HCT116 (cell line): ENCODE results near the gene CRB1.

Experiments
- POLR2A ChIP-seq: IDR thresholded peaks from 2 replicates; pipeline ENCODE4 v1.7.0; 2011; ENCODE audit warnings: borderline replicate concordance; ENCODE audit not compliant: insufficient read depth, insufficient read length; ENCODE audit errors: extremely low read depth
- SRF ChIP-seq: IDR thresholded peaks from 2 replicates; pipeline ENCODE4 v1.6.1; 2012; ENCODE audit warnings: low read depth
- TF ChIP-seq, protein P1 (sequence below), 3 experiments: fragments of 200-600 bp in 1 of 3; sonication (generic) in 1 of 3; IDR thresholded peaks in 2 of 3; conservative IDR thresholded peaks in 1 of 3; 2 replicates each; pipeline ENCODE4 v1.5.1; 2012 to 2017; ENCODE audit warnings: low read depth in 2 of 3, low read length in 2 of 3, antibody characterized with exemption in 1 of 3, borderline replicate concordance in 1 of 3, control low read depth in 1 of 3, mild to moderate bottlenecking in 1 of 3, mixed read lengths in 1 of 3, mixed run types in 1 of 3, moderate library complexity in 1 of 3; ENCODE audit not compliant: insufficient read depth in 1 of 3
- TF ChIP-seq, protein P2 (sequence below): IDR thresholded peaks from 2 replicates; pipeline ENCODE4 v1.6.1; 2012

DNA sequence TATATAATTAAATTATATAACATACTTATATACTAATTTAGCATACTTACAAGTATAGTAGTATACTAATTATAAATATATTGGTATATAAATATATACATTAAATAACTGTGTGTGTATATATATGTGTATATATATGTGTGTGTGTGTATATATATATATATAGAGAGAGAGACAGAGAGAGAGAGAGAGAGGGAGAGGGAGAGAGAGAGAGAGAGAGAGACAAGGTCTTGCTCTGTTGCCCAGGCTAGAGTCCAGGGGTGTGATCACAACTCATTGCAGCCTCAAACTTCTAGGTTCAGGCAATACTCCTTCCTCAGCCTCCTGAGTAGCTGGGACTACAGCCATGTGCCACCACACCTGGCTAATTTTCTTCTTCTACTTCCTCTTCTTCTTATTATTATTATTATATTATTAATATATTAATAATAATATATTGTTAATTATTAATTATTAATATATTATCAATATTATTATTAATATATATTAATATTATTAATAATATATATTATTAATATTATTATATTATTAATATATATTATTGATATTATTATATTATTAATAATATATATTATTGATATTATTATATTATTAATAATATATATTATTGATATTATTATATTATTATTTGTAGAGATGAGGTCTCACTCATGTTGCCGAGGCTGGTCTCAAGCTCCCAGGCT, 185.5 kb downstream of the CRB1 start:
- TF ChIP-seq POLR2A (no peak), SRF (no peak)
- TF ChIP-seq, protein P1, sequence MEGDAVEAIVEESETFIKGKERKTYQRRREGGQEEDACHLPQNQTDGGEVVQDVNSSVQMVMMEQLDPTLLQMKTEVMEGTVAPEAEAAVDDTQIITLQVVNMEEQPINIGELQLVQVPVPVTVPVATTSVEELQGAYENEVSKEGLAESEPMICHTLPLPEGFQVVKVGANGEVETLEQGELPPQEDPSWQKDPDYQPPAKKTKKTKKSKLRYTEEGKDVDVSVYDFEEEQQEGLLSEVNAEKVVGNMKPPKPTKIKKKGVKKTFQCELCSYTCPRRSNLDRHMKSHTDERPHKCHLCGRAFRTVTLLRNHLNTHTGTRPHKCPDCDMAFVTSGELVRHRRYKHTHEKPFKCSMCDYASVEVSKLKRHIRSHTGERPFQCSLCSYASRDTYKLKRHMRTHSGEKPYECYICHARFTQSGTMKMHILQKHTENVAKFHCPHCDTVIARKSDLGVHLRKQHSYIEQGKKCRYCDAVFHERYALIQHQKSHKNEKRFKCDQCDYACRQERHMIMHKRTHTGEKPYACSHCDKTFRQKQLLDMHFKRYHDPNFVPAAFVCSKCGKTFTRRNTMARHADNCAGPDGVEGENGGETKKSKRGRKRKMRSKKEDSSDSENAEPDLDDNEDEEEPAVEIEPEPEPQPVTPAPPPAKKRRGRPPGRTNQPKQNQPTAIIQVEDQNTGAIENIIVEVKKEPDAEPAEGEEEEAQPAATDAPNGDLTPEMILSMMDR (IDR thresholded peaks at IDR 0.05 in 2 of 3, conservative IDR thresholded peaks at IDR 0.05 in 1 of 3; ENCODE audit: borderline replicate concordance in 1 of 3, insufficient read depth in 1 of 3, low read depth in 2 of 3, low read length in 2 of 3), result no peak
- TF ChIP-seq, protein P2, sequence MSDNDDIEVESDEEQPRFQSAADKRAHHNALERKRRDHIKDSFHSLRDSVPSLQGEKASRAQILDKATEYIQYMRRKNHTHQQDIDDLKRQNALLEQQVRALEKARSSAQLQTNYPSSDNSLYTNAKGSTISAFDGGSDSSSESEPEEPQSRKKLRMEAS, result no peak
